GM21529 (cell line): ENCODE data around the gene MZT2B.
"Not testable (repeated sequence)": the region's sequence is repeated elsewhere in the genome, so short reads cannot be mapped to it uniquely, and the experiment has no call there.

Experiments used
- ATAC-seq: cut with Tn5 transposase; IDR thresholded peaks from one replicate; pipeline ENCODE4 v1.9.1; 2021; ENCODE audit not compliant: unreplicated experiment

MZT2B gene

DNA sequence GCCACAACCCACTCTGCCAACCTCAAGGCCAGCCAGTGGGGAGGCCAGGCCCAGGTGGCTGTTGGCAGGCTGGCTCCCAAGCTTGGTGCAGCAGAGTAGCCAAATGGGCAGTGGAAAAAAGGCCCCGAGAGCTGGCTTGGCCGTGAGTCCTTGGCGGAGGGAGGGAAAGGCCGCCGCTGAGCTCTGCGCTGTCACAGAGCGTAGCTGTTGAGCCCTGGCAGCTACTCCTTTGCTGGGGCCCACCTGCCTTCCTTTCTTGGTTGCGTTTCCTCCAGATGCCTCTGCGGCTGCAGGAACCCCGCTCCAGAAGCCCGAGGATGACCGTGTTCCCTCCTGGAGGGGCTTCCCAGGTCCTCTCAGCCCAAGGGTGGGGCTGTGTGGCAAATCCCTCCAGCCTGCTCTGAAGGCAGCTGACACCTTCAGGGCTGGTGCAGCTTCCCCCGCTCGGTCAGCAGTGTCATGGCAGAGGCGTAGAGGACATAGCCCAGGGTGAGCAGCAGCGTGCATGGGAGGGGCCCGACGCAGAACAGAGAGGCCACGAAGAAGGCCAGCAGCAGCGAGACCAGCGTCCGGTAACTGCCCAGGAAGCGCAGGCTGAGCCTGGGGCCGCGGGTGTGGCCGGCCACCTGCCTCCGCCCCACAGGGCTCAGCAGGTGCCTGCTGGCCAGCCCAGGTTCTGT, 29.8 kb upstream of the MZT2B start:
- not testable (repeated sequence) for ATAC-seq

DNA sequence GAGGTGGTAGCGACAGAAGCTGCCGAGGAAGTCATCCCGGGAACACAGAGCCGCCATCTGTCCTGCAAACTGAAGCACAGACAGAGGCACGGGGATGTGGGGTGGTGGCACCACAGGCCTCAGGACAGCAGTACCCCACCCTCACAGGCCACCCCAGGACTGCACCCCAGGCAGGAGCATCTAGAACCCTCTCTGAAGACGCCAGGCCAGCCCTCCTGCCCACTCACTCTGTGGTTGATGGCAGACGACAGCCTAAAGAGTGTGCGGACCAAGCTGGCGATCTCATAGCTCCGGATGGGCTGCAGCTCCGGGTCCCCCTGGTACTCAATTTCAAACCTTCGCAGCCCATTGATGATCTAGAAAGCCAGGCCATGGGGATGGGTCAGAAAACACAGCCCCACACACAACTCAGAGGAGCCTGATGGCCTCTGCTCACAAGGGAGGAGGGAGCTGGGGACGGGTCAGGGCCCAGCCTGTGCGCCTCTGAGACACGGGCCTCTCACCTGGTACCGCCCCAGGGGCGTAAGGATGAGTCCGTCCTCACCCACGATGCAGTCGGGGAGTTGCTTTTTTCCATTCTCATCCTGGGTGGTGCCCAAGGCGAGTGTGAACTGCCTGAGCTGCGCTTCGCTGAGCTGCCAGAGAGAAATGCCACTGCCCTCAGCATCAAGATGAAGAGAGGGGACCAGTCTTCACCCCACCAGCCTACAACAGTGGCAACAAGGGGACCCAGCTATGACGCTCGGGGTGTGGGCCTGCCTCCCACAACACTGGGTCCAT, 29.1 kb upstream of the MZT2B start:
- no peak for ATAC-seq

DNA sequence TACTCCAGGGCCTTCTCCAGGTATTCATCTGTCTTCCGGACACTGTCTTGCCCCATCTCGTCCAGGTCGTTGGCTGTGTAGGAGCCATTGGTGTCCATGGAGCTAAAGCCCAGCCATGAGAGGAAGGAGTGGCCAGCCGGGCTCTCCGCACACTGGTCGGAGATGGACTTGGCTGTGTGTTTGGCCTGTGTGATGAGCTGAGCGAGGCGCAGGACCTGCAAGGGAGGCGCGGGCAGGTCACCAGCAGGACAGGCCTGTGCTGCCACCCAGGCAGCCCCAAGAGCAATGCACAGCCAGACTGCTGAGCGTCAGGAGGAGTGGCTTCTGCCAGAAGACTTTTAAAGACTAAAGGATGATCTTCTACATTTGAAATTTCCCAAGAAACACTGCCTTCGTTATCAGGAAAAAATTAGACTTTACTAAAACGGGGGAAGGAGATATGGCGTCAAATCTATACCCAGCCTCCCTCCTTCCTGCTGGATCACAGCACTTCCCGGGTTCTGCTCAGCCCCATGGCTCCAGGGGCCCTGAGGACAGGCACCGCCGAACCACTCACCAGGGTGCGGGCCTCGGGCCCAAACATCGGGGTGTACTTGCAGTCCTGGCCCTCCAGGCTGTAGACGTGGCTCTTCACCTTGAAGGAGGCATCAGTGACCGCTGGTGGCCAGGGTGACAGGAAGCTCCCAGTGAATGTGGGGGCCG, 28.2 kb upstream of the MZT2B start:
- not testable (repeated sequence) for ATAC-seq

- ATAC-seq: not testable (repeated sequence)
Observed at GRCh38 chr2:130154423-130154770, 27.7 kb upstream of the MZT2B start.

GRCh38 chr2:130154773-130155765, 27.0 kb upstream of the MZT2B start:
- ATAC-seq: no peak

- not testable (repeated sequence) for ATAC-seq
Observed at GRCh38 chr2:130155956-130156623, 26.0 kb upstream of the MZT2B start.

DNA sequence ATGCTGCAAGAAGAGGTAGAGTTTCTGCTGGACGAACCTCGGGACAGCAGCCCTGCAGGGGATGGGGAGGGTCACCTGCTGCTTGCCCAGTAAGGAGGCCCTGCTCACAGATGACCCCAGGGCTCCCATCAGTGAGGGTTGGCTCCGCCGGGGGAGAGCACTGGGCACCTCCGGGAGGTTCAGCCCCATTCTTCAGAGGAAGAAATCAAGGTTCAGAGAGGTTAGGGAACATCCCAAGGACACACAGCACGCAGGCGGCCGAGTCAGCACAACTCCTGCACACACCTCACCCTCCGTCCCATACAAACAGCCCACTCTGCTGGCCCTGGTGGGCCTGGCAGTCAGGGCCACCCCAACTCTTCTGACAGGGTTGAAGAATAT, 25.4 kb upstream of the MZT2B start:
- no peak for ATAC-seq

DNA sequence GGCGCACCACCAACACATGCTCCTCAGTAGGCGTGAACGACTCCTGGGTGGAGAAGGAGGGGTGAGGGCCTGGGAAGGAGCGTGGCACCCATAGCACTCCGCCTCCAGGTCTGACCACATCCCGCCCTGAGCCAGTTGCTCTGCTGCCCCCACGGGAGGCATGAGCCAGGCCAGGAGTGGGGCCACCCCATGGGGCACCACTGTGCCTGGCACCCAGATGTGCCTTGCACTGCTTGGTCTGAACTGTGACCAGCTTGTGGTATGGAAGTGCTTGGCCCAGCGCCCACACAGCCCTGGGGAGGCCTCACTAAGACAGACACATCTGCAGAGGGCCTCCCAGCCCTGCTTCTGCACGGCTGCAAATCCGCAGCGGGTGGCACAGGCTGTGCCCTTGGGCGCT, 24.7 kb upstream of the MZT2B start:
- peak; percentile 37 for ATAC-seq

GRCh38 chr2:130157825-130158514, 24.1 kb upstream of the MZT2B start:
- peak; percentile 90 for ATAC-seq

DNA sequence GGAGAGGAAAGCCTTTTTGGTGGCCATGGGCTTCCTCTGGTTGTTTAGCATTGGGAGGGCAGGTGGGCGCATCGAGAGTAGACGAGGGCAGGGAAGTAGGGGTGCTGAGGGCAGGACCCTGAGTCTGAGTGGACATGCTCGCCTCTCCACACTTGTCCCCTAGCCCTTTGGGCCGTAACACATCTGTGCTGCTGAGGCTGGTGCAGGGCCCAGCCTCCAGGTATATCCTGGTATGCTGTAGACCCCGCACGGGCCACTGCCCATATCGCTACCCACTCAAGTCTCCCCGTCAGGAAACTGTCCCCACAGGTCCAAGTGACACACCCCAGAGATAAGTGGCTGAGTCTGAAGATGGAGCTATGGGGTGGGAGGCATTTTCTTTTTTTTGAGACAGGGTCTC, 23.4 kb upstream of the MZT2B start:
- no peak for ATAC-seq

DNA sequence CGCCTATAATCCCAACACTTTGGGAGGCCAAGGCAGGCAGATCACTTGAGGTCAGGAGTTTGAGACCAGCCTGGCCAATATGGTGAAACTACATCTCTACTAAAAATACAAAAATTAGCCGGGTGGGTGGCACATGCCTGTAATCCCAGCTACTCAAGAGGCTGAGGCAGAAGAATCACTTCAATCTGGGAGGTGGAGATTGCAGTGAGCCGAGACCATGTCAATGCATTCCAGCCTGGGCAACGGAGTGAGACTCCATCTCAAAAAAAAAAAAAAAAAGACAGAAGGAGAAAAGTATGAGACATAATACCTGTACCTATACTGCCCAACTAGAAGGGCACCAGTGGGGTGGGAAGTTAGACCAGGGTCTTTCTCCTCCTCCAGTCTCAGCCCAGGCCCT, 22.7 kb upstream of the MZT2B start:
- not testable (repeated sequence) for ATAC-seq

- ATAC-seq: no peak
Observed at GRCh38 chr2:130160131-130160530, 21.9 kb upstream of the MZT2B start.

DNA sequence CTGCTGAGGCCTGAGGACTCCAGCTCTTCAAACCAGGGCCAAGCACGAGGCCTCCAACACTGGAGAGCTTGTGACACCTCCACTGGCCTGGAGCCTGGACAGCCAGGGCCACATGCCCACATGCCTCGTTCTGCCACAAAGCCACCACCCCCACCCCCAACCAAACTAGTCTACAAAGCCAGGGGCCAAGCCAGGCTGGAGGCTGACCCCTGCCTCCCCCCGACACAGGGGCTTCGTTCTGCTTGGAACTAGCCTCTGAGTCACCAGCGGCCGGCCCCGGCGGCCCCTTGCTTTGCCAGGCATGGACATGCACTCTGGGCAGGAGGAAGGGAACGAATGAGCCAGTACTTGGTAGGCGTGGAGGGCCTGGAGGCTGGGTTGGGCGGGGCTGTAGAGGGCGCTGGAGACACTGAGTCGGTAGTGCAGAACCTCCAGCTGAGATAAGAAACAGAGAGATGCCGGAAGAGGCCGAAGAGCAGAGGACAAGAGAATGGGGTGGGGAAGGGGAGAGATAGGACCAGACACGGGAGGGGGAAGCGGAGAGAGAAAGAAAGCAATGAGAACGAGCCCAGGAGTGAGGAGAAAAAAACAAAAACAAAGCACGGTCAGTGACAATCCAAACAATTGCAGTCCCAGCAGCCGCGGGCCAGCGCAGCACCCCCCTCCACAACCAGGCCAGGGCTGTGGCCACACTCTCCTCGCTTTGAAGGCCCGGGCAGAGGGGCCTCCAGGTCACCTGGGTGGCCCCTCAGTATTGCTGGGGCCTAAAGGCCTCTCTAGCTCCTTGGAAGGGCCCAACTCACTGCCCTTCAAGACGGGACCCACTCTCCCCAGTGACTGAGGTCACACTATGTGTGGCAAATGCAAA, 21.0 kb upstream of the MZT2B start:
- not testable (repeated sequence) for ATAC-seq

DNA sequence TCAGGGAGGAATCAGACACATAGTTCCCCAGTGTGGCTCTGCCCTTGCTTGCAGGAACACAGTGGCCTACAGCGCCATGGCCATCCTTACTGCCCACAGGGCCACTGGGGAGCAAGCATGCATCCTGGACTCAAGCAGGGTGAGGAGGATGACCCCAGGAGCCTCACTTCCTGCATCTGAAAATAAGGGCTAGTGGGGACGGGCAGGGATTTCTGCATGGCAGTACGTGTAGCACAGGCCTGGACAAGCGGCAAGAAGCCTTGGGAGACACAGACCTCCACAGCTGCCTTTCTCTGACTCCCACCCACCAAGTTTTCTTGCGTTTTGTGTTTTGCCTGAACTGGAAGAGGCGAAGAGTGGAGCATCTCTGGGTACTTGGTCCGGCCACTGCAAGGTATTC, 19.6 kb upstream of the MZT2B start:
- ATAC-seq: not testable (repeated sequence)

DNA sequence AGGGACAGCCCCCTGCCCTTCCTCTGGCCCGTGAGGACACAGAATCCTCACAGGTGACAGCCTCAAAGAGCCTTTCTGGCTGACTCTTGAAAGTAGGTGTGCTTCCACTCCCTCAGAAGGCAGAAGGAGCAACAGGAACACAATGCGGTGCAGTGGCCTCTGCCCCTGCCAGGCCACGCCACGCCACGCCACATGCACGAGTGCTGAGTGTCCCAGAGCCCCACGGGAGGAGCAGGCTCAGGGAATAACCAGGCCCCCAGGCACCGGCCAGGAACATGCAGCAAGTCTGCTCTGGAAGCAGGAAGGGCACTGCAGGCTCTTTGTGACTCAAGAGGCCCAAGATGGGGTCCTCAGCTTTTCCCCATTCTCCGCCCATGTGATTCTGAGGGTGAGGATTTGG, 19.1 kb upstream of the MZT2B start:
- no peak for ATAC-seq

- ATAC-seq: no peak
Observed at GRCh38 chr2:130165293-130166016, 16.6 kb upstream of the MZT2B start.

DNA sequence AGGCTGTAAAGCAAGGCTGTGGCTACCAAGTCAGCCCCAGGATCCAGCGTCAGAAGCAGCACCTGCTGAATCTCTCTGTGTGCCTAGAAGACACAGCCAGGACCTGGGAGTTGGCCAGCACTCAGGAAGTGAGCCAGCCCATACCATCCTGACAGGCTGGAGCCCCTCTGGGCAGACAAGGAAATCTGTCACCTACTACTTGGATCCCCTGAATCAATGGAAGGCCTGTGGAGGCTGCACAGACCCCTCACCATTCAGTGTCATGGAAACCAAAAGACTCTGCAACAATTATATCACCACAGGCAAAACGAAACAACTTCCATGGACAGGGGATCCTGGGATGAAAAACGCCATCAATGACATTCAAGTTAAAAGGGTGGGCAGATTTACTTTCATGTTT, 15.5 kb upstream of the MZT2B start:
- not testable (repeated sequence) for ATAC-seq

DNA sequence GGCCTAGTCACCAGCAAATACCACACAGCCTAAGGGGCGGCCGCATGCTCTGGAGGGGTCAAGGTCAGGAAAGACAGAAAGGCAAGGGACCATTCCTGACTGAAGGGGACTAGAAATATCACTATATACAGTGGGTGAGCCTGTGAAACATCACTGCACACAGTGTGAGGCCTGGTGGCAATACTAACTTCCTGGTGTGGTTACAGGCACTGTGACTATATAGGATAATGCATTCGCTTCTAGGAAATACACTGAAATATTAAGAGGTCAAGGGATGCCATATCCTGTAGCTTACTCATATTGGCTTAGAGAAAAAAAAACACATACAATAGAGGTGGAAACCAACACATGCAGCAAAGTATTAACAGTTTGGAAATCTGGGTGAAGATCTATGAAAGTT, 12.9 kb upstream of the MZT2B start:
- not testable (repeated sequence) for ATAC-seq
